ENCODE measurements around the gene PIEZO1.

DNA sequence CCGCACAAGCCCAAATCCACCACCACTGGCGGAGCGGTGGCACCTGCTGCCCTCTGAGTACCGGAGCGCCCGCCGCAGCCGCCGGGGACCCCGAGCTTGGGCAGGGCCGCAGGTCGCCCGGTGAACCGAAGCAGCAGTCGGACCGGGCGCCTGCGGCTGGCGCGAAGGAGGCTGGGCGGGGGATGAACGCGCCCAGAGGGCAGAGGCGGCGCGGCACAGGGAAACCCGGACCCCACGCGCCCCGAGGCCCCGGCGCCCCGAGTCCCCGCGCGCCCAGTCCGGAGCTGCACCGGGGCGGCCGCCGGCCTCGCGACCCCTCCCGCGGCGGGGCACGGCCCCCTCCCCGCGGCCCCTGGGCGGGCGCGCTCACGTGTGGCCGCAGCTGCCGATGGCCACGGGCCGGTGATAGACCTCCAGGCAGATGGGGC lies 79.2 kb downstream of the PIEZO1 start:
- no peak for TF ChIP-seq REST (IDR thresholded peaks at IDR 0.05)
- TF ChIP-seq, protein P1, sequence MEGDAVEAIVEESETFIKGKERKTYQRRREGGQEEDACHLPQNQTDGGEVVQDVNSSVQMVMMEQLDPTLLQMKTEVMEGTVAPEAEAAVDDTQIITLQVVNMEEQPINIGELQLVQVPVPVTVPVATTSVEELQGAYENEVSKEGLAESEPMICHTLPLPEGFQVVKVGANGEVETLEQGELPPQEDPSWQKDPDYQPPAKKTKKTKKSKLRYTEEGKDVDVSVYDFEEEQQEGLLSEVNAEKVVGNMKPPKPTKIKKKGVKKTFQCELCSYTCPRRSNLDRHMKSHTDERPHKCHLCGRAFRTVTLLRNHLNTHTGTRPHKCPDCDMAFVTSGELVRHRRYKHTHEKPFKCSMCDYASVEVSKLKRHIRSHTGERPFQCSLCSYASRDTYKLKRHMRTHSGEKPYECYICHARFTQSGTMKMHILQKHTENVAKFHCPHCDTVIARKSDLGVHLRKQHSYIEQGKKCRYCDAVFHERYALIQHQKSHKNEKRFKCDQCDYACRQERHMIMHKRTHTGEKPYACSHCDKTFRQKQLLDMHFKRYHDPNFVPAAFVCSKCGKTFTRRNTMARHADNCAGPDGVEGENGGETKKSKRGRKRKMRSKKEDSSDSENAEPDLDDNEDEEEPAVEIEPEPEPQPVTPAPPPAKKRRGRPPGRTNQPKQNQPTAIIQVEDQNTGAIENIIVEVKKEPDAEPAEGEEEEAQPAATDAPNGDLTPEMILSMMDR (IDR thresholded peaks at IDR 0.05) = no peak
- no peak for TF ChIP-seq NR3C1 (IDR thresholded peaks at IDR 0.05)
- TF ChIP-seq MAX (IDR thresholded peaks at IDR 0.05) = no peak
- no peak for TF ChIP-seq POLR2A (IDR thresholded peaks at IDR 0.05; ENCODE audit: low read length)
- TF ChIP-seq POLR2AphosphoS2 (conservative IDR thresholded peaks at IDR 0.05; ENCODE audit: low read length) = no peak
- no peak for TF ChIP-seq EHMT2 (IDR thresholded peaks at IDR 0.05; ENCODE audit: low read depth)
- TF ChIP-seq ESRRA (IDR thresholded peaks at IDR 0.05; ENCODE audit: borderline replicate concordance, low read length) = no peak
- no peak for TF ChIP-seq PHF8 (IDR thresholded peaks at IDR 0.05; ENCODE audit: borderline replicate concordance, low read depth)
- no peak for TF ChIP-seq BHLHE40 (IDR thresholded peaks at IDR 0.05; ENCODE audit: low read depth, low read length)
- TF ChIP-seq JUN (IDR thresholded peaks at IDR 0.05) = no peak
